NCI-H1436 treated with DMSO at 0.1 percent for 48 hours (cell line): Measurements from ENCODE around the gene STAC.
"Not testable (repeated sequence)": the region's sequence is repeated elsewhere in the genome, so short reads cannot be mapped to it uniquely, and the experiment has no call there.

ENCODE experiments used
- DNase-seq: peaks from one replicate; lab custom pipeline; 2025; lab: John Stamatoyannopoulos, UW

Gene STAC

GRCh38 chr3:36480911-36481648 lies 100.8 kb downstream of the STAC start:
- DNase-seq = no peak

- no peak for DNase-seq
Observed at GRCh38 chr3:36482256-36482655, 102.0 kb downstream of the STAC start.

DNA sequence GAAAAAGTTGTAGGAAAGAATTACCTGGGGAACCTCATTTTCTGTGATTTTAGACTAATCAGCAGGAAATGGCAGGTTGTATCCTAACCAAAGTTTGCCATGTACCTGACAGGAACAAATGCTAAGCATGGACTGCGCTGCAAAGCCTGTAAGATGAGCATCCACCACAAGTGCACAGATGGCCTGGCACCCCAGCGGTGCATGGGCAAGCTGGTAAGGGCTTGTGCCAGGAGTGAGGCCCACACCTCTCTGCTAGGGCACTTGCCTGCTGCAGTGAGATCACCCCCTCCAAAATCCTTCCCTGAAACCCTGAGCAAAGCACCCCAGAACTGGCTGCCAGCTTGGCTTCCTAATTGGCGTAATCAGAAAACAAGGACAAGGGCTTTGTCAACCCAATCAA lies 102.6 kb downstream of the STAC start:
- no peak for DNase-seq

- no peak for DNase-seq
Observed at GRCh38 chr3:36483709-36484108, 103.4 kb downstream of the STAC start.

GRCh38 chr3:36484386-36484785 lies 104.1 kb downstream of the STAC start:
- DNase-seq = no peak

GRCh38 chr3:36486009-36486795 lies 105.9 kb downstream of the STAC start:
- DNase-seq = no peak

DNA sequence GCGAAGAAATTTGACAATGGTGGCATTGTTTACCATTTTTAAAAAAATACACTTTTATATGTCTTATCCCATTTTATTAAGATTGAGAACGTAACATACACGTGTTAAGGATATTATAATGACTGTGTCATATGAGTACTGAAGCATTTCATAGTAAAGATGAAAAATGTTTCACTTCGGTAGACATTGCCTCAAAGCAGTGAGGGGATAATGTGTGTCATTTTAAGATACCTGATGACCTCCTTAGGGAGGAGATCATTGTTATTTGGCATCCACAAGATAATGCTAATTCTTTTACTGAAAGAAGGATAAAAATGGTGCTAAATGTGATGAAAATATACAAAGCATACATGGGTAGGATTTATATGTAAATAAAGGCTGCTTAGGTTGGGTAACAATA lies 107.3 kb downstream of the STAC start:
- no peak for DNase-seq

DNA sequence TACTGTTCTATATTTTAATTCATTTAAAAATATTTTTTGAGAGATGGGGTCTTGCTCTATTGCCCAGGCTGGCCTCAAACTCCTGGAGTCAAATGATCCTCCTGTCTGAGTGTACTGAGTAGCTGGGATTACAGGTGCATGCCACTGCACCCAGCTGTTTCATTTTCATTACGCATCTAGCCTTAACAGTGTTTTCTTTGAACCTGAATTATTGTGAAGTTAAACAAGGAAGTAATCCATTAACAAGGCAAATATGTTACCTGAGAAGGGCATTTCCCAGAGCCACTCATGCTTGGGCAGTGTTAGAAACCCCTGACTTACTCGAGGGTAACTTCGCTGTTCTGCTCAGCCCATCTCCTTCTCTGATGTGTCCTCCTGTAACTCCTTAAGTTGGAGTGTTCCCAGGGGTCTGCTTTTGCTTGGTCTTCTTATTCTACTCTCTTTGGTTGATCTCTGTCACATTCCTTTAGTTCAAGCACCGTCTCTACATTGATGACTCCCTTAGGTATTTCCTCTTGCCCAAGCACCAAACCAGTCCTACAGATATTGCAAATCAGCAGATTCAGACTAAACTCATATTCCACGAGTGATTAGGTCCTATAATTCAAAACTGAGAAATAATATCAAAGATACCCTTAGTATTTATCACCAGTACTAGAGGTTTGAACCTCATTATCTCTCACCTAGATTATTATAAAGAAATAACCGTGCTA lies 107.9 kb downstream of the STAC start:
- DNase-seq = no peak

DNA sequence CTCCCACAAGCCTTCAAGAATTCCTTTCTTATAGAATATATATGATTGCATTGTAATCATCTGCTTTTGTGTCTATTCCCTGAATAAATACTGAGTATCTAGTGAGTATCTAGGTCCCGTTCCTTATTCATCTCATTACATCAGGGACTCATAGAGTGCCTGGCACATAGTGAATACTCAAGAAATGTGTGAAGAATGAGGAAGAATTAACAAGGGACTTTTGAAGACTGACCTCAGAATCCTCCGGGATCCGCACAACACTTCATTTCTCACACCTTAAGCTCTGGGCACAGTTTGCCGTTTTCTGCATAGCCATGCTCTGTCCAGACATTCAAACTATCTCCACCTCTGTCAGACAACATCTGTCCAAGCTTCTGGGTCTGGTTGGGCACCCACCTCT lies 108.8 kb downstream of the STAC start:
- no peak for DNase-seq

GRCh38 chr3:36489679-36490425 lies 109.5 kb downstream of the STAC start:
- DNase-seq = no peak

DNA sequence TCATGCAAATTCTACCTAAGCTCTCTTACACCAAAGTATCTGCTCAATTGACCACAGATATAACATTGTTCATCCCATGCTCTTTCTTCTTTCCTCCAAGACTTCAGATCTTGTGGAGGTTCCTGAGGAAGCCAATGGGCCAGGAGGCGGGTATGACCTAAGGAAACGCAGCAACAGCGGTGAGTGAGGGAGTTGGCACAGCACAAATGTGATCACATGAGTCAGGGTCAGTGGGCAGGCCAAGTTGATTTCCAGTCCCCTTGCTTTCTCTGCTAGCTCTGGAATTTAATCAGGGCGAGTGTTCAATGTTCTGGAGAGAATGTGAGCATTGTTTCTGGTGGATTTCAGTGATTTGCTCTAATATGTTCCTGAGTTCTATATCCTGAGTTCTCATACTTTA lies 112.7 kb downstream of the STAC start:
- no peak for DNase-seq

DNA sequence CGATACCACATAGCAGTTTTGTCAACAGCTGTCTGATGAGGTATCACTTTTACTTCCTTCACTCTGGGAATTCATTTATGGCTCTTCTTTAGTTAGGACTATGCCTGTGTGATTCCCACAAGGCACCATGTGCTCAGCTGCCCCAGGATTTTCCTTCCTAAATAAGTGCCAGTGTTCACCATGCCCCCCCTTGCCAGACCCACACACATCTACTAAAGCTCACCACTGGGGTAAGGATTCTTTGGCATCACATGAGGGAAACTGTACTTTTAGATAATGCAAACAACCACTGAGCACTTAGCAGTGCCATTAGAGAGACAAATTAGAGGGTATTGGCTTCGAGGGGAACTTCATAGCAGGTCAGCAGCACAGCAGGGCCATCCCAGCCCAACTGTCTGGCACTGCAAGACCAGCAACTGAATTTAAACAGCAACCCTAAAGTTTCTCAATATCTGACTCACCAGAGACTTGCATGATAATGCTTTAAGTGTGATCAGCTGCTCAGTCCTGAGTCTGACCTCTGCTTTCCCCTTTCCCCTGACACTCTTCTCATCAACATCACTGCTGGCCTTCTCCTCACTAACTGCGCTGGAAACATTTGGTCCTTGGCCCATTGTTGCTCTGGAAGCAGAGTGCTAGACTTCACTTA lies 114.3 kb downstream of the STAC start:
- no peak for DNase-seq

GRCh38 chr3:36496684-36497633 lies 116.7 kb downstream of the STAC start:
- no peak for DNase-seq

DNA sequence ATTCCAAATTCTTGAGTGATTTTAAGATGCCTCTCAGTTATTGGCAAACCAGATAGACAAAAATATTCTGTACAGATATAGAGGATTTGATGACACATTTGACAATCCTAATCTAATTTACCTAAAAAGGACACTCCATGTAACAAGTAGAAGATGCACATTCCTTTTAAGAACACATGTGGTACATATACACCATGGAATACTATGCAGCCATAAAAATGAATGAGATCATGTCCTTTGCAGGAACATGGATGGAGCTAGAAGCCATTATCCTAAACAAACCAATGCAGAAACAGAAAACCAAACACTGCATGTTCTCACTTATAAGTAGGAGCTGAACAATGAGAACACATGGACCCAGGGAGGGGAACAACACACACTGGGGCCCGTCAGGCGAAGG lies 119.7 kb downstream of the STAC start:
- not testable (repeated sequence) for DNase-seq

- no peak for DNase-seq
Observed at GRCh38 chr3:36501616-36502015, 121.3 kb downstream of the STAC start.

DNA sequence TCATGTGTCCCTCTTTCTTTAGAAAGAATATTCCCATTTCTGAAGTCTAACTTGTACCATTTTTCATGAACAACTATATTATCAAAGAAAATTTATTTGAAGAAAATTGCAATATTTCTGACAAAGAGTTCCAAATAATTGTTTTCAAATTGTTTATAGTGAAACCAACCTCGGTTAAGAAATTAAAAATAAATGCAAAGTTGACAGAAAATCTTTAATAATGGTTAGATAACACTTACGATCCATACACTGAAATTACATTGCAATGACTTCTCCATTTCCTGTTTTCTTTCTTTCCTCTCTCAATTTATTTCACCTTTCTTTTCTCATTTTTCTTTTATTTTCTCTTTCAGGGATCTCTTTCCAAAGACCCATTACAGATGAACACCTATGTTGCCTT lies 125.1 kb downstream of the STAC start:
- DNase-seq = no peak

GRCh38 chr3:36511791-36512486 lies 131.6 kb downstream of the STAC start:
- no peak for DNase-seq

DNA sequence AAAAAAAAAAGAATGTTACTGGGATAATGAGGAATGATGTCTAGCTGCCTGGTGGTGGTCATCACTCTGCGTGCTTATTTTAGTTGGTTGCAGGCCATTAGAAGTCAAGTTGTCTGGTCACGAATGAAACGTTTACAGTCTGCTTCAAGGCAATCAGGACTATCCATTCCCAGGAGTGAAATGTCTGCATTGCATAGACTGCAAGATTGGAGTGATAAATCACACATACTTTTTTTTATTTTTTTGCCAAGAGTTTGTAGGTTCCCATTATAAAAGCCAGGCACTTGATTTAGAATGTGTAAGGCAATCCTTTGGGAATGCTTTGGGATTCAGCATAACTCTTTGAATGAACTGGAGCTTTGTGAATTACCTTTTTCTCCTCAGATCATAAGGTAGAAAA lies 132.3 kb downstream of the STAC start:
- no peak for DNase-seq

DNA sequence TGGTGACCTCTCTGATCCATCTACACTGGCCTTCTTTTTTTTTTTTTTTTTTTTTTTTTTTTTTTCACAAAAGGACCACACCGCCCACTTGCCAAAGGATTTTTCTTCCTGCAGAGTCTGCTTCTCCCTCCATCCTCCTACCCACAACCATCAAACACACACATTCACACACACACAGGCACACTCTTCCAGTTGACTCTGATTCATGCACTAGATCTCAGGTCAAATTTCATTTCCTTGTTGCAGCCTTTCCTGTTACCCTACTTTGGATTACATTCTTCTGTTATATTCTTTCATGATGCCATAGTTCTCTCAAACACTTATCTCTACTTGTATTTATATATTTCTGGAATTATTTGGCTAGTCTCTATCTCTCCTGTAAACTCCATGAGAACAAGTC lies 133.9 kb downstream of the STAC start:
- no peak for DNase-seq

DNA sequence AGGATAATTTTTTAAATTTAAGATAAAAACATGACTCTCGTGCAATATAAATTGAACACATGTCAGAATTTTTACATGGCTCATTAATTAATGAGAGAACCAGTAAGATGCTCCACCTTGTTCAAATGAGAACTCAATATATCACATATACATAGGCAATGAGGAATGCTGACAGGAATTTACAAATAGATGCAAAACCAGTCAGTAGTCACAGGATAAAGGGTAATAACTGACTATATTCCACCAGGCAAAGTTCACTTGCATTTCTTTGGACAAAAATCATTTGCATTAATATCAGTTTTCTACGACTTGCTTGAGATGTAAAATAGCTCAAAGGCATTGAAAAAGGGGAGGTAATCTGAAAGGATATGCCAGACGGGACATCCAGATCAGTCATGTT lies 139.4 kb downstream of the STAC start:
- DNase-seq = no peak
